Ovary (tissue), 9 donors: ENCODE data around the gene OAS2. TPM values are rescaled to one million over a fixed set of nuclear protein-coding genes. Genes with fewer than 3 reads are reported as not detected.

Experiments used
- DNase-seq, 5 donors: peaks; one replicate each; pipeline ENCODE4 v3.0.0-alpha.2; 2019 to 2020
- H3K27ac ChIP-seq, 2 donors: fragments of 200-600 bp; one replicate each; pipeline versions ENCODE4 v1.5.1 to v1.8.0; 2019 to 2022
- H3K27me3 ChIP-seq: fragments of 200-600 bp; one replicate; pipeline ENCODE4 v1.8.0; 2022
- H3K36me3 ChIP-seq: fragments of 200-600 bp; sonication (generic); one replicate; pipeline ENCODE4 v1.5.1; 2019
- H3K4me1 ChIP-seq: one replicate; pipeline ENCODE4 v1.8.1; 2013; ENCODE audit warnings: mild to moderate bottlenecking, moderate library complexity; ENCODE audit not compliant: insufficient read depth
- H3K4me3 ChIP-seq: fragments of 200-600 bp; sonication (generic); one replicate; pipeline ENCODE4 v1.5.1; 2017
- H3K9me3 ChIP-seq, 2 donors: fragments of 200-600 bp in 1 of 2; sonication (generic) in 1 of 2; one replicate each; pipeline versions ENCODE4 v1.5.1 to v1.8.1; 2013 to 2019; ENCODE audit warnings: mild to moderate bottlenecking in 1 of 2, moderate library complexity in 1 of 2
- CTCF ChIP-seq, 3 donors: fragments of 450-650 bp in 2 of 3; fragments of 200-600 bp in 1 of 3; IDR thresholded peaks; one replicate each; pipeline versions ENCODE4 v1.5.1 to v1.8.0; 2016 to 2022; ENCODE audit warnings: antibody characterized with exemption in 3 of 3, mild to moderate bottlenecking in 1 of 3
- EP300 ChIP-seq: sonication (generic); formaldehyde crosslinking; IDR thresholded peaks from one replicate; pipeline ENCODE4 v1.6.1; 2017; ENCODE audit warnings: antibody characterized with exemption
- POLR2A ChIP-seq: fragments of 450-650 bp; IDR thresholded peaks from one replicate; pipeline ENCODE4 v1.6.1; 2017; ENCODE audit warnings: antibody characterized with exemption, mild to moderate bottlenecking, moderate library complexity
- WGBS, 3 donors: extraction: QIAGEN DNeasy Blood & Tissue Kit in 1 of 3; methylation state at CpG; one replicate each; pipeline versions ENCODE4 v1.1.5 to v1.1.7; 2013 to 2017; 5-methylcytosine and 5-hydroxymethylcytosine counted together
- intact Hi-C, 4 donors: fragments of 100-400 bp; cut with DNase I; formaldehyde crosslinking; loops; one replicate each; pipeline versions ENCODE4 v1.11.0 to v1.15.1; 2022 to 2023
- polyA plus RNA-seq, 2 donors: library from polyadenylated mRNA; stranded (reverse); fragments of 200-250 nt in 1 of 2; fragments of 350-450 nt in 1 of 2; fragmentation: Illumina TruSeq in 1 of 2; extraction: RNeasy Lipid Tissue Mini Kit (QIAGEN cat#74804) in 1 of 2; gene quantifications; one replicate each; pipeline ENCODE4 v1.2.3, GENCODE V29; 2013 to 2014
- total RNA-seq, 7 donors: library from RNA; depleted of rRNA in 2 of 7; stranded (reverse); fragments of >200 nt in 2 of 7; fragmentation: NEBNext Ultra II Directional in 3 of 7; extraction: Animal tissue kit (Norgen Biotek cat#: 25700) in 3 of 7; gene quantifications; one replicate each; pipeline versions ENCODE4 v1.1.0 to v1.2.4, GENCODE V29; 2016 to 2023
- donor health status: DM: no; HTN: no; CAD: no; lungs with moderate emphysema.
- donor health status: DM: no; HTN: no; CAD: no.
- donor health status: Bipolar disorder and iron deficiency.
- donor health status: DM: yes; HTN: yes; CAD: no.
- donor health status: DM: no; HTN: no; CAD: no.
- donor health status: DM: yes; HTN: yes; CAD: no.

OAS2 gene
- total and polyA plus RNA-seq, 9 donors: 1.4 to 57.0 (median 3.6) TPM

- H3K4me1 ChIP-seq: peaks cover 2% of the 10 kb centered on the region
- H3K27me3 ChIP-seq: no peaks in the 10 kb centered on the region
- no peak overlapping the region for H3K4me3 ChIP-seq
- H3K36me3 ChIP-seq: no peaks in the 10 kb centered on the region
- H3K9me3 ChIP-seq: no peaks in the 10 kb centered on the region
- TF ChIP-seq CTCF (IDR thresholded peaks at IDR 0.05) (no peak), EP300 (no peak), POLR2A (no peak)
- H3K27ac ChIP-seq: peak overlapping the region in 1 of 2 donors; percentile 44
- 38 to 58% (median 51%) methylated on average over 8 of the region's 8 CpGs for WGBS, 3 donors
- intact Hi-C loops: no loop called here
- no peak for DNase-seq
These were observed 678 bp upstream of the OAS2 start for GRCh38 chr12:112977641-112978040.

- DNase-seq: no peak
- H3K36me3 ChIP-seq: no peaks in the 10 kb centered on the region
- TF ChIP-seq EP300: no peak
- TF ChIP-seq POLR2A: no peak
- no peak for TF ChIP-seq CTCF (IDR thresholded peaks at IDR 0.05)
- H3K9me3 ChIP-seq: no peaks in the 10 kb centered on the region
- H3K27me3 ChIP-seq: no peaks in the 10 kb centered on the region
- H3K4me3 ChIP-seq: peak overlapping the region; percentile 19
- WGBS, 3 donors: 13 to 28% (median 14%) methylated on average over 6 of the region's 6 CpGs
- intact Hi-C loops: no loop called here
- peaks cover 2% of the 10 kb centered on the region for H3K4me1 ChIP-seq
- no peak overlapping the region for H3K27ac ChIP-seq
These were observed 842 bp downstream of the OAS2 start for GRCh38 chr12:112979041-112979680.

DNA sequence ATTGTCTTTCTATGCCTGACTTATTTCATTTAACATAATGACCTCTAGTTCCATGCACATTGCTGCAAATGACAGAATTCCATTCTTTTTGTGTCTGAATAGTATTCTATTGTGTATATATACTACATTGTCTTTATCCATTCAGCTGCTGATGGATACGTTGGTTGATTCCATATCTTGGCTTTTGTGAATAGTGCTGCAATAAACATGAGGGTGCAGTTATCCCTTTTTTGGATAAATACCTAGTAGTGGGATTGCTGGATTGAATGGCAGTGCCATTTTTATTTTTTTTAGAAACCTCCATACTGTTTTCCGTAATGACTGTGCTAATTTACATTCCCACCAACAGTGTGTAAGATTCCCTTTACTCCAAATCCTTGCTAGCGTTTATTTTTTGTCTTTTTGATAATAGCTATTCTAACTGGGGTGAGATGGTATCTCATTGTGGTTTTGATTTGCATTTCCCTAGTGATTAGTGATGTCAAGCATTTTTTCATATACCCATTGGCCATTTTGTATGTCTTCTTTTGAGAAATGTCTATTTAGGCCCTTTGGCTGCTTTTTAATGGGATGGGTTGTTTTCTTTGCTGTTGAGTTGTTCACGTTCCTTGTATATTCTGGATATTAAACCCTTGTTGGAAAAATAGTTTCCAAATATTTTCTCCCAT, 2.3 kb downstream of the OAS2 start:
- intact Hi-C loops: no loop called here
- WGBS, 3 donors: 79 to 91% (median 87%) methylated on average over 4 of the region's 4 CpGs
- Histone ChIP-seq H3K9me3 (no peaks in the 10 kb centered on the region), H3K4me3 (no peak overlapping the region), H3K36me3 (no peaks in the 10 kb centered on the region), H3K27ac (no peak overlapping the region), H3K4me1 (peaks cover 2% of the 10 kb centered on the region), H3K27me3 (no peaks in the 10 kb centered on the region)
- TF ChIP-seq EP300 (no peak), POLR2A (no peak), CTCF (IDR thresholded peaks at IDR 0.05) (no peak)
- no peak for DNase-seq

DNA sequence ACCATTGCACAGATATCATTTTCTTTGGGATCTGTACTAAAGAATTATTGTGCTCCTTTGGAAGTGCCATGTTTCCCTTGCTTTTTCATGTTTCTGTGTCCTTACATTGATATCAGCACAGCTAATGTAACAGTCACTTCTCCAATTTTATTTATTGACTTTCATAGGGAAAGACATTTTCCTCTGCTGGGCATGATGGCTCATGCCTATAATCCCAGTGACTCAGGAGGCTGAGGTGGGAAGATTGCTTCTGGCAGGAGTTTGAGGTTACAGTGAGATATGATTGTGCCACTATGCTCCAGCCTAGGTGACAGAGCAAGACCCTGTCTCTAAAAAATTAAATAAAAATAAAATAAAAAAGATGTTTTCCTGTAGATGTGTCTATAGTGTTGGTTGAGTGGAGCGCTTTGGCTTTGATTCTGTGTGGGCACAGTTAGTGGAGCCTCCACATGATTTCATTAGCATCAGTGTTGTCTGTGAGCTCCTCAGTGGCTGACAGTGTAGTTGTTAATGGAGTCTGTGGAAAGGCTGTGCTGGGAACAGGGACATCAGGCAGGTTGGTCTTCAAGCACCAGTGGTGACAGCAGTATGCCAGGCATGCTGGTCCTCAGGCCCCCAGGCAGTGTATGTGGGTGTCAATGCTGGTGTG, 7.4 kb downstream of the OAS2 start:
- no peaks in the 10 kb centered on the region for H3K4me1 ChIP-seq
- no peaks in the 10 kb centered on the region for H3K36me3 ChIP-seq
- TF ChIP-seq POLR2A (no peak), CTCF (IDR thresholded peaks at IDR 0.05) (no peak), EP300 (no peak)
- intact Hi-C loops: no loop called here
- WGBS, 3 donors: 100% methylated on average over 1 of the region's 1 CpG
- no peak overlapping the region for H3K27ac ChIP-seq
- no peak overlapping the region for H3K4me3 ChIP-seq
- no peaks in the 10 kb centered on the region for H3K27me3 ChIP-seq
- H3K9me3 ChIP-seq: no peaks in the 10 kb centered on the region
- no peak for DNase-seq
